GM19238 (cell line): ENCODE results near the gene PEPD.

Experiments
- DNase-seq: peaks from one replicate; pipeline ENCODE4 v3.0.0; 2011; ENCODE audit warnings: low spot score; ENCODE audit not compliant: insufficient read length

The PEPD gene

DNA sequence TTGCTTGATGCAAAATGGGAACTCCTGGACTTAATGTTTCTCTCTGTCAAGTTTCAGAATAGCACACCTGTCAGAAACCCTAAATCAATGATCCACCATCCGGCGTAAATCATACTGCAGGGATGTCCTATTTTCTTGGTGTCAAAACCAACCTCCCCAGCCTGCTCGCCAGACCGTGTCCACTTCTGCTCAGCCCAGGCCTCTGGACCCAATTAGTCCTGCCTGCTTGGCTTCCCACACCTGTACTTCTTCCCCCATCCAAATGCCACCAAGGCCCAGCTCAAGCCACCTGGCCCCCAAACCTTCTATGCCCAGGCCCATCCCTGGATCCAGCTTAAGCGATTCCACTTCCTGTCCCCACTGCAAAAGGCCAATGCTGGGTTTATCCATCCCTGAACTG lies 25.1 kb upstream of the PEPD start:
- no peak for DNase-seq

DNA sequence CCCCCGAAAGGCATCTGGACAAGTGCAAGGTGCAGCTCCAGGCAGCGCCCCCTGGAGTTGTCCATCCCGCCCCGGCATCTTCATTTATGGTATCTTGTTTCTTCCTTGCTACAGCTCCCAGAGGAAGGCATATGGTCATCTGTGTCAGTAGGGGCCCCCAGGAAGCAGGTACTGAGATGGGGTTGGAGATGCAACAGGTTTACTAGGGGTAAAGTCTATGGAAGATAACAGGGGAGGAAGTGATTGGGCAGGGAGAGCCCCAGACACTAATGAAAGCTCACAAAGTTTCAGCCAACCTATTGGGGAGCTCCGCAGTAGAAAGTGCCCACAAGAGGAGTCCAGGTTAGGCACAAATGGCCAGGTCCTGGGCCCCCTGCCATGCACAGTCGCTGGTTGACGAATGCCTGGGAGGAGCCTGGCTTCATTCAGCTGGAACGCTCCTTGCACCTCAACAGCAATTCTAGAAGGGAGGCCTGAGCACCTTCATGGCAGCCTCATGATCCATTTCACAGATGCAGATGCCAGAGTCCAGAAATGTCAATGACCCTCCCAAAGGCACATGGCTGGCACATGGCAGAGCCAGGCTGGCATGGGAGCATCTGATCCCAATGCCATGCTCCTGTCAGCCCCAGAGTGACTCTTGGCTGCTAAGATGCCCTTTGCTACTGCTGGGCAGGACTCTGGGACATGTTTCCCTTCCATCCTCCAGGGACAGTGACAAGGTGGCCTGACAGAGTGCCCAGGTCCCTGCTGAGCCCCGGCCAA lies 23.8 kb upstream of the PEPD start:
- DNase-seq, result no peak

DNA sequence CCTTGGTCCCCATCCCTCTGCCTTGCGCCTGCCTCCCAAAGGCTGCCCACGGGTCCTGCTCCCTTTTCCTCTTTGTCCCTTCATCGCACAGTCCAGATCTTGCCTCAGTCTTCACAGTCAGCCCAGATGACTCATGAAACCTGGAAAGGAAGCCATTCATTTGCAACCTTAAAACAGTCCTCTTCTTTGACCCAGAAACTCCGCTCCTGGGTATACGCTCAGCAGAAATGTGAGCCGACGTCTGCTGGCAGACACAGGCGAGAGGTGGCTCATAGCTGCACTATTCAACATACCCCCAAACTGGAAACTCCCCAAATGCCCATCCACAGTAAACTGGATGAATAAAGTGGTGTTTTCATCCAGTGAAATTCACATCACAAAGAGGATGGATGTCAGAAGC lies 13.6 kb upstream of the PEPD start:
- no peak for DNase-seq

DNA sequence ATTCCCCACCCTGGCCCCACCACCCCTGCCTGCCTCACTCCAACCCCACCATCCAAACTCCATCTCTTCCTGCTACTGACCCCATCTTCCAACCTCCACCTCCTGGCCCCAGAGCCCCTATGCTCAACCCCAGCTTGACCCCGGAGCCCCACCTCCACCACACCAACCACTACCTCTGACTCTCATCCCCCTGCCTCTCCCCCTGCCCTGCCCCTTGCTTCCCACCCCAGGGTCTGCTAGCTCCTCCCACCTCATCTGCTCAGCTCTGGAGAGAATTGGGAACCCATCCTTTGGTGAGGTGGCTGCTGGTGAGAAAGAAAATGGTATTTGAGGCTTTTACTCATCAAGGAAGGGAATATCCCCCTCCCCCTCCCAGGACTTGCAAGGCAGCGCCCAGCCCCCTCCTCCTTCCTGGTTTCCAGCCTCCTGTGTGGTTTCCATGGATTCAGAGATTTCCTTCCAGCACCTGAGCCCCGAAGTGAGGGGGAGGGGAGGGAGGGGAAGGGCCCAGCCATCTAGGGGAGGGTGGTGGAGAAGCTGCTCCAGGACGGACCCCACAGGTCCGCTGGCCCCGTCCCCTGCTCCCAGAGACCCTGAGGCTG lies 11.4 kb upstream of the PEPD start:
- no peak for DNase-seq

DNA sequence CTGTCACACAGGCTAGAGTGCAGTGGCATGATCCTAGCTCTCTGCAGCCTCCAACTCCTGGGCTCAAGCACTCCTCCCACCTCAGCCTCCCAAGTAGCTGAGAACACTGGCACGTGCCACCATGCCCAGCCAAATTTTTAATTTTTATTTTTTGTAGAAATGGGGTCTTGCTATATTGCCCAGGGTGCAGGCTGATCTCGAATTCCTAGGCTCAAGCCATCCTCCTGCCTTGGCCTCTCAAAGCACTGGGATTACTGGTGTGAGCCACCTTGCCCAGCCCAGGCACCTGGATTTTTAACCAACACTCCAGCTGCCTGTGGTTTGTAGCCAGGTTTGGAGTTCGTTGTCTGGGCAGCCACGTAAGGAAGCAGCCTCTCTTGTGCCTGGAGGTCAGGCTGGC lies 9.3 kb upstream of the PEPD start:
- no peak for DNase-seq

DNA sequence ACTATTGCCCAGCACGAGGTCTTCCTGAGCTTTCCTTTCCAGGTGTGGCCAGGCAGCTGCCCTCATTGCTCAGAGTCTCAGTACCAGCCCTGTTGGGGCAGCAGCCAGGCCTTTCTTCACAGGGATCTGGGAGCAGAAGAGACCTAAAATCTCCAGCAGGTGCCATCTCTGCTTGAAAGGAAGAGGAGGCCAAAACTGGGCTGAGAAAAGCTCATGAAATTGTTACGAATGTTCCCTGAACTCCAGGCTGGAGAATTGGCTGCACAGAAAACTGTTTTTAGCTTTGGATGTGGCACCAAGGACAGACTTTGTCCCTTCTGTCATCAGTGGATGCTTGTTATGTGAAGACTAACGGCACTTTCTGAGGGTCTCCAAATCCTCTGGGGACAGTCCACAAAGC lies 8.7 kb upstream of the PEPD start:
- no peak for DNase-seq

DNA sequence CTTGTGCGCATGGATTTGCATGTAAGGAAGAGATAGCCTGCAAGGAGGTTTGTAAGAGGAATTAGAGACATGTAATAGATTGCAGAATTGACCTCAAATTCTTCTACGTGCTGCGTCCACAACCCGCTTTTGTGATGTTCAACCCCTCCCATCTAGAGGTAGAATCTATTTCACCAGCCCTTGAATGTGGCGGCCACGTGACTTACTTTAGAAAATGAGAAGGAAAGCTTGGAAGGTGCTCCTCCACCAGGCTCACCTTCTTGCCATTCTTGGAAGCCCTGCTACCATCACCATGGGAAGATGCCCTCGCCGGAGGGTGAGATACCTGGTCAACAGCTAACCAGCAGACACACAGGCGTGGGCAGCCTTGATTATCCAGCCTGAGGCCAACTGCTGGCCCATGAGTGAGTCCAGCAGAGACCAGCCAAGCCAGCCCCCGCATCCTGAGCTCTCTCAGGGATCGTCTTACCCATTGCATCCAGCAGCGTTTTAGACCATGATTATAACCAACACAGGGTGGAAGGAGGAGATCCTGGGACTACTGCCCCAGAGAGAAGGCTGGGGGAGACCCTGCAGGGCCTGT lies 7.6 kb upstream of the PEPD start:
- no peak for DNase-seq

DNA sequence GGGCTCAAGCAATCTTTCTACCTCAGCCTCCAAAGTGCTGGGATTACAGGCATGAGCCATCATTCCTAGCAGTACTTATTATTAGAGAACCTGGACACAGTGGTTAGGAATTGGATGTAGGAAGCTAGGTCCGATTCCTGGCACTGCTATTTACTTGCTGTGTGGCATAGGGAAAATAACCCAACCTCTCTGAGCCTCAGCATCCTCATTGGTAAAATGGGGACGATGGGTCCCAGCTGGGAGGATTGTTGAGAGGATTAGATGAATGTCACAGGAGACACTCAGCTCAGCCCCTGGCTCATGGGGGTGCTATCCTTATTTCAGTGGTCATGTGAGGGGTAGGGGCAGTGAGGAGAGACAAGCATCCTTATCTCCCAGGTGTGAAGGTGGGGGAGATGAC lies 6.8 kb upstream of the PEPD start:
- DNase-seq, result no peak

DNA sequence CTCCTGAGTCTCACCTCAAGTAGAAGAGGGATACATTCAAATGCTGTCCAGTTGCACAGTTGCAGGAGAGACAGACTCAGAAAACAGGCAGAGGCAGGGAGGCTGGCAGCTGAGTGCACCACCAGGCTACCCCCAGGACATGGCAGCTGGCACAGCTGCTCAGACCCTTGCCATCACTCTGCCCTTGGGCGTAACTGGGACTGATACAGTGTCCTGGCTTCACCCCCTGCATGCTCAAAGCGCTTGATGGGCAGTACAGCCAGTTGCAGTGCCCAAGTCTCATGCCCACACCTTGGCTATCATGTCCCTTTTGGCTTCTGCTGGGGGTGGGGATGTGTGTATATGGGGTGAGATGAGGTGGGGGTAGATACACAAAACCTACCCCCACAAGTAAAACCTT lies 5.5 kb upstream of the PEPD start:
- DNase-seq, result no peak

DNA sequence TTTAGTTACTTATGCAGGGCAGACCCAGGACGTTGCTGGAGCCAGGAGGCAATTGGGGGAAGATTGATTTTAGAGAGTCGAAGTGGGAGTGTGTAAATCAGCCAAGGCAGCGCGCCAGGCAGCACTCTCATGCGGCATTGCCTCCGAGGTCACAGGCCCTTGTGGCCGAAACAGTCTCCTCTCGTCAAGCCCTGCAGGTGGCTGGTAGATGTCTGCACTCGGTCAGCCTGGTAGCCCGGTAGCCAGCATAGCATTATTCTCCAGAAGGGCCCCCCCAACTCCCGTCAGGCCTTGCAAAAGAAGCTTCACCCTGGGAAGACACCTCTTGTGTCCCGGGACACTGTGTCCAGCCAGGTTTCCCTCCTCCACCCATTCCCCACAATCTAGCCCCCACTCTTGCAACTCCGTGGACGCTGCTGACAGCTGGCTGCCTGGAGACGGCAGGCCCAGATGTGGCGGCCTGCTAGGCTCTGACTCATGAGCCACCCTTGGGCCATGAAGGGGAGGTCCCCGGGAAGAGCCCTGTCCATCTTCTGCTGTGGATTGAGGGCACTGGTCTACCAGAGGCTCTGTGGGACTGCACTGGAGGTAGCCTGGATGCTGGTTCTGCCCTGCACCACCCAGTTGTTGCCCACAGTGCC lies 2.6 kb upstream of the PEPD start:
- no peak for DNase-seq

DNA sequence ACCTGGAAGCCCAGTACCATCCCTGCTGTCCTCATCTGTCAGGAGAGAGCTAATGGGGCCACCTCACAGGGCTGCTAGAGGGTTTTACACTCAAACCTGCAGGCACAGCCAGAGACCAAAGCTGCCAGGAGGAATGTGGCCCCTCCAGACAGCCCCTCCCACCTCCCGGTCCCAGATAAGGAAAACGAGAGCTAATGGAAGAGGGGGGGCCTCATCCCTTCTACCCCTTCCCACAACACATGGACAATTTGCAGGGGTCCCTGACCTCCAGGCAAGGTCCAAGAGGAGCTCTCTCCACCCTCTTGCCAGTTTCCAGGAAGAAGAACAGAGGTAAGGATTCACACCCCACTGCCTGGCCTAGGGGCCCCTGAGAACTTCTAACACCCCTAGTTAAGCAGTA lies 1.6 kb upstream of the PEPD start:
- no peak for DNase-seq

DNA sequence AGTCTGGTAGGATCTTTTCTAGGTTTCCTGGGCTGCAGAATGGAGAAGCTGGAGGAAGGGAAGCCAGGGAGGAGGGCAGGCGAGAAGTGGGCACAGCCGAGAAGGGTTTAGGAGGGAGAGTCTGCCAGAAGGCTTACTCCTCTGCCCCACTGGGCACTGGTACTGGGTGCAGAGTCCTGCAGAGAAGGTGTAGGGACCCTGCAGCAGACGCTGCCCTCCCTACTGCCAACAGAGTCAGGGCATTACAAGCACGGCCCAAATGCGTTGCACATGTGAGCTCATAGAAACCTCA lies 726 bp upstream of the PEPD start:
- no peak for DNase-seq

DNA sequence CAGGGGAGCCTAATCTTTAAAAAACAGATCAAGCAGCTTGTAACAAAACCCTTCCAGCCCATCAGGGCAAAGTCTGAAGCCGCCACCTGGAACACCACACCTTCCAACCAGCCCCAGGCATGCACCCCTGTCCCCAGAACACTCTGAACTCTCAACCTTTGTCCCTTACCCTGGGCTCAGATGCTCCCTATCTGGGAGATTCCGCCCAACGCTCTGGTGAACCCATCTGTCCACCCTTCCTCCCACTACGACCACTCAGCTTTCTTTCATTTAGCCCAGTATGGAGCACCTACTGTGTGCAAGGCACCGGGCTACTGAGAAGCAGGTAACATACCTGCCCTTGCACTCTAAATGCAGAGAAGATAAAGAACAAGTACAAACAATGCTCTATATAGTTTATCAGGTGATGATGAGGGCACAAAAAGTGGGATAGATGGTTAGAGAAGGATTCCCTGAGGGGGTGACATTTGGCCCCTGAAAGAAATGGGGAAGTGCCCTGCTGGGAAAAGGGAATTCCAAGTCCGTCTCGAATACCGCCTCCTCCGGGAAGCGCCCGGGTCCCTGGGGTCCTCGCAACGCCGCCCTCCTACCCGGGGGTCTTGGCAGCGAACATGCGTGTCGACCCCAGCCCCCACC lies 629 bp downstream of the PEPD start:
- no peak for DNase-seq

DNA sequence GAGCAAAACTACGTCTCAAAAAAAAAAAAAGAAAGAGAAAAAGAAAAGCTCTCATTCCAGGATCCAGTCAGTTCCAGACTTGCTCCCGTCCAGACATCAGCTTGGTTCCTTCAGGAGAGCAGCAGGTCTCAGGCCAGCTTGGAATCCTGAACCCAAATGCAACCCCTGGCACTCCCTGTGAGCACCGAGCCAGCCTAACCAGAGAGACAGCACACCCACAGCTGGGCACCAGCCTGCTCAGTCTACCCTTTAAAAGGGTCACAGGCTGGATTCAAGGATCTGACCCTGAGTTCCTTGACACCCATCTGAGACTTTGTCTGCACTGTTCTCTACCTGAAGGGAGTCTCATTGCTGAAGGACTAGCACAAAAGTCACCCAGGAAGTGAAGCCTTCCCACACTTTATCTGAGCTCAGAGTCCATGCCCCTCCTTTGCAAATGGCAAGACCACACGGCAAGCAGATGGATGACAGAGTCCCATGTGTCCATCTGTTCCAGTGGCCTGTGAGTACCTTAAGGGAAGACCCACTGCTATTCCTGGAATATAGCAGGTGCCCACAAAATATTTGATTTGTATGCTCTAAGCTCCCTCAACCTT lies 1.4 kb downstream of the PEPD start:
- DNase-seq, result no peak

DNA sequence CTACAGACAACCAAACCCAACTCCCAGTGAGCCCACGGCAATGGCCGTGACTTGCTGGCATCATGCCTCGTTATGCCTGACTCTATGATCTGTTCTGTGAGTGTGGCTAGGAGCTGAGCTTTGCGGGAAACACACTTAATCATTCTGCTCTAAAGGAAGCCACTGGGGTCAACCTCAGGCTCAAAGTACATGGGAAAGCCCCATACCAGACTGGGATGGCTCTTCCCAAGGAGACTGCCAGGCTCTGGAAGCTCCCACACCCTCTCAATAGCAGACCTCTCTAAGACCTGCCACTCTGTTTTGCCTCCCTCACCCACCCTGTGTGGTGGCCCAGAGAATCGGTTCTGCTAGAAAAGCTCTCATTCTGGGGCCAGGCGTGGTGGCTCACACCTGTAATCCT lies 2.2 kb downstream of the PEPD start:
- DNase-seq, result no peak

DNA sequence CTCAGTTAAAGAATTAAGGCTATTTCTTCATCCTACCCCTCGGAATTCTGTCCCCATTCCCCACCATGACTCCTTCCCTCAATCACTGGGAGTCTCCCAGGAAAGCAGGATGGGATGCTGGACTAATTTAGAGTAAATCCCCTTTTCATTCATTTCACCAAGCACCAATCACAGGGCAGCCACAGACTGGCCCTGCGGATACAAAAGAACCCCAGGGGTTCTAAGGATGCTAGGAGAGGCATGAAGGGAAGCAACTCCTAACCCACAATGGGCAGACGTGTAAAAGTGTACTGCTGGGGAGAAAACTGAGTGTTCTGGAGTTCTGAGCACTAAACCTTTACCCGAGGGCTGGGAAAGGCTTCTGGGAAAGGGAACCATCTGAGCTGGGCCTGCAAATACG lies 3.0 kb downstream of the PEPD start:
- DNase-seq, result no peak

DNA sequence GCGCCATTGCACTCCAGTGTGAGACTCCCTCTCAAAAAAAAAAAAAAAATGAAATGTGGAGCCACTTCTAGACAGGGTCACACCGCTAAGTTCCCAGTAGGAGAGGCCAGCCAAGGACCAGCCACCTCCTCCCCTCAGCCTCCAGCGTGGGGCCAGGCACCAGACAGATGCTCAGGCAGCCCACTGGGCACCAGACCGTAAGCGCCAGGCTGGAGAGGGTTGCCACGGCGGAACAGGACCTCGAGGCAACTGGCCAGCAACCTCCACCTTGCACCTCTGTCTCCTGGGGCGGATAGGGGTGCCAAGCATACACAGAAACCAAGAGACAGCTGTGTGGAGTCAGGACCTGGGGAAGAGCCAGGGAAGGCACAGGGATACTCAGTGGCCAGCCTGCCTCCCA lies 3.7 kb downstream of the PEPD start:
- DNase-seq, result no peak

DNA sequence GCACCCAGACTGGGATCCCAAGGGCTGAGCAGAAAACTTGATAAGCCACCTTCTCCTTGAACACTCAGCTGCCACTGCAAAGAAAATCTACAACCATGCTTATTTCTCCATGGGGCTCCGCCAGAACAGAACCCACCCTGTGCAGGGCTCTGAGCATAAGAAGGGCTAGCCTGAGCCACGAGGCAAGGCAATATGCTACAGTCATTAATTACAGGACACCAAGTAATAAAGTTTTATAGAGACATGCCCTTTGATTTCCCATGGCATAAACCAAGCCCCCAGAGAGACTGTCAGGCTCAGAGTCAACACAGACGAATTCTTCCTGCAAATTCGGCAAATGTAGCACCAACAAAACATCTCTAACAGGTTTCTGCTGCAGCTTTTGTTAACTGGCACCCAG lies 5.7 kb downstream of the PEPD start:
- DNase-seq, result no peak

DNA sequence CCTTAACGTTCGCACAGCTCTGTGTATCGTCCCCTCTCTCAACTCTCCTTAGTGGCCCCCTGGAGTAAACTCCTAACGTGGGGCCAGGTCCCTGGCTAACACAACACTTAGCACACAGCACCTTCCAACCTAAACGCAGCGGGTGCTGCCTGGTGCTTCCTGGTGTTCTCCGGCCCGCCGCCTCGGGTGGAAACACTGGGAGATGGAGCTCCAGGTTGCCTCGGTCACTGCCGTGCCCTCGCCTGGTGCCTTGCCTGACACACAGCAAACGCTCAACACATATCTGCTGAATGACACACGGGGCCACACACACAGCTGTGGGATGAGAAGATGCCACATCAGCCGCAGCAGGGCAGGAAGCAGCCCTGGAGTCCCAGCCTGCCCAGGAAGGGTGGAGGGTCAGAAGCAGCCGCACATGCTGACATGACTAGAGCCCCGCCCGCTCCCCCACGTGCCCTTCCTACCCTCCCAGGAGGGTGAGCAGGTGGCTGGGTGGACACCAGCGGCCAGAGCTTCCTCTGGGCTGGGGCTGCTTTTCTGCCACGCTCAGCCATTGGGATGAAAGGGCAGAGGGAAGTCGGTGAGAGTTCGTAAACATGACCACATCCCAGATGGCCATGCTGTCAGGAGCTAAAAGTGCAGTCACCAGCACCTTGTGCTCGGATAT lies 6.6 kb downstream of the PEPD start:
- no peak for DNase-seq

DNA sequence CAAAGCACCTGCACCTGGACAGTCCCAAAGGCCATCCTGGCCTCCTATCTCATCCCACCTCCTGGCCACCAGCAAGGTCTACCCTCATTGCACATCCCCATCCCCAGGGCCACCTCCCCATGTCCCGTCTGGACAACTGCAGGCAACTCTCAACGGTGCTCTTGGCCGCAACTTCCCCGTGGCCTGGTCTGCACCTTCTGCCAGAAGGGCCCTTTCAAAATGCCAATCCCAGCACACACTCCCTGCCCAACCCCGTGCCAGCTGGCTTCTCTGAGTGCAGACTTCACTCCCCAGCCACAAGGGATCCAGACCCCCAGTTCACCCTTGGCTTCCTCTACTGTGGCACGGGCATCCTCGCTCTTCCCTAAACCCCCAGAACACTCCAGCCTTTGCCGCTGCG lies 8.2 kb downstream of the PEPD start:
- DNase-seq, result no peak

DNA sequence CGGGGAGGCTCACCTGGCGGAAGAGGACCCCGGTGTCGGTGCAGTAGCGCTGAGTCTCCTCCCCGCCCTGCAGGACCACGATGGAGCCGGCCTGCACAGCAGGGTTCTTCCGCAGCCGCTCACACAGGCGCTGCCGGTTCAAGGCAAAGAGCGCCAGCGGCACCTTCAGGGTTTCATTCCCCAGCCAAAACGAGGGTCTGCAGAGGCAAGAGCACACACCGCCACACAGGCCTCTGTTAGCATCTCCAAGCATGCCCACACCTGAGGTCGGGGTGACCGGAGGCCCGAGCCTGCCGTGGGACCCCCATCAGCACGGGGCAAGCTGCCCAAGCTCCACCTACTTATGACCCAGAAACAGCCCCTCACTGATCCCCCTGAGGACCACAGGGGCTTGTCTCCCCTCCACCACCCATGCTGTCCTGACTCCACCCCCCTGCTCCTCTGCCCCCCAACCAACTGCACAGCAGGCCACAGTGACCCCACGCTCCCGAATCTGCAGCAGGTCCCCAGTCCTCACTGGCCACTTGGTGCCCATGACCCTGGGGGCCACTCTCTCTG lies 8.9 kb downstream of the PEPD start:
- no peak for DNase-seq
